Measurements from ENCODE around the gene ZNF429.

- TF ChIP-seq EZH2 (IDR thresholded peaks at IDR 0.05; ENCODE audit: insufficient read depth, low read length), result no peak
- TF ChIP-seq, protein P1, sequence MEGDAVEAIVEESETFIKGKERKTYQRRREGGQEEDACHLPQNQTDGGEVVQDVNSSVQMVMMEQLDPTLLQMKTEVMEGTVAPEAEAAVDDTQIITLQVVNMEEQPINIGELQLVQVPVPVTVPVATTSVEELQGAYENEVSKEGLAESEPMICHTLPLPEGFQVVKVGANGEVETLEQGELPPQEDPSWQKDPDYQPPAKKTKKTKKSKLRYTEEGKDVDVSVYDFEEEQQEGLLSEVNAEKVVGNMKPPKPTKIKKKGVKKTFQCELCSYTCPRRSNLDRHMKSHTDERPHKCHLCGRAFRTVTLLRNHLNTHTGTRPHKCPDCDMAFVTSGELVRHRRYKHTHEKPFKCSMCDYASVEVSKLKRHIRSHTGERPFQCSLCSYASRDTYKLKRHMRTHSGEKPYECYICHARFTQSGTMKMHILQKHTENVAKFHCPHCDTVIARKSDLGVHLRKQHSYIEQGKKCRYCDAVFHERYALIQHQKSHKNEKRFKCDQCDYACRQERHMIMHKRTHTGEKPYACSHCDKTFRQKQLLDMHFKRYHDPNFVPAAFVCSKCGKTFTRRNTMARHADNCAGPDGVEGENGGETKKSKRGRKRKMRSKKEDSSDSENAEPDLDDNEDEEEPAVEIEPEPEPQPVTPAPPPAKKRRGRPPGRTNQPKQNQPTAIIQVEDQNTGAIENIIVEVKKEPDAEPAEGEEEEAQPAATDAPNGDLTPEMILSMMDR (IDR thresholded peaks at IDR 0.05; ENCODE audit: insufficient read depth, low read depth, low read length), result no peak
Observed at GRCh38 chr19:21603431-21604231, 98.2 kb downstream of the ZNF429 start.
